ENCODE results near the gene POLR2B. TPM values are rescaled to one million over a fixed set of nuclear protein-coding genes. Genes with fewer than 3 reads are reported as not detected.

Gene POLR2B
- total RNA-seq, 1 experiment from 2014 or later, result 129 TPM

DNA sequence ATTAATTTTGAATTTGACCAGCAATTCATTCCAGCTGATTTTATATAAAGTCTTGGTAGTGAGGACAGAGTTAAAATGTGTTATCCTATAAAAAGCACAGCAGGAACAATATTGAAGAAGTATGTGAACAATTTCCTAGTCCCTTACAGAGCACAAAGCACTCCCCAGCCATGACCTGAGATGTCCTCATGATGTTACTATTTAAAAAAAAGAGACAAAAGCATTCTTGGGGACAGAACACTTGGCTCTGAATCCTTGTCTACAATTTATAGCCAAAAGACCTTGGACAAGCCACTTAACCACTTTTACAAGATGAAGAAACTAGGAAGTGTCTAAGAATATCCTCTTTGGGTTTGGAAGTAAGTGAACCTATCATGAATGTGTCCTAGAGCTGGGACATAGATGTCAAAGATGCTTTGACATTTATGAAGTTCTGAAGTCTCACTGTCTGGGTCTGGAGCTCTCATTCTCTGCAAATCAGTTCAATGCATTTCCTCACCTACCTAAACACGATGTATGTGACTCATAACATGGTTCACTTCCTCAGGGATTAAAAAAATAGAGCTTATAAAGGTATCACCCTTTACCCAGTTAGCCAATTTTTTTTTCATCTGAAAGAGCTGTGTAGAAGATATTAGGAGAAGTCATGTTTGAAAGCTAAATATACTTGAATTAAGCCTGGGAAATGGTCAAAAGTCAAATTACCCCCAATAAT is 70.1 kb downstream of the POLR2B start (continued):
- TF ChIP-seq, protein P1, sequence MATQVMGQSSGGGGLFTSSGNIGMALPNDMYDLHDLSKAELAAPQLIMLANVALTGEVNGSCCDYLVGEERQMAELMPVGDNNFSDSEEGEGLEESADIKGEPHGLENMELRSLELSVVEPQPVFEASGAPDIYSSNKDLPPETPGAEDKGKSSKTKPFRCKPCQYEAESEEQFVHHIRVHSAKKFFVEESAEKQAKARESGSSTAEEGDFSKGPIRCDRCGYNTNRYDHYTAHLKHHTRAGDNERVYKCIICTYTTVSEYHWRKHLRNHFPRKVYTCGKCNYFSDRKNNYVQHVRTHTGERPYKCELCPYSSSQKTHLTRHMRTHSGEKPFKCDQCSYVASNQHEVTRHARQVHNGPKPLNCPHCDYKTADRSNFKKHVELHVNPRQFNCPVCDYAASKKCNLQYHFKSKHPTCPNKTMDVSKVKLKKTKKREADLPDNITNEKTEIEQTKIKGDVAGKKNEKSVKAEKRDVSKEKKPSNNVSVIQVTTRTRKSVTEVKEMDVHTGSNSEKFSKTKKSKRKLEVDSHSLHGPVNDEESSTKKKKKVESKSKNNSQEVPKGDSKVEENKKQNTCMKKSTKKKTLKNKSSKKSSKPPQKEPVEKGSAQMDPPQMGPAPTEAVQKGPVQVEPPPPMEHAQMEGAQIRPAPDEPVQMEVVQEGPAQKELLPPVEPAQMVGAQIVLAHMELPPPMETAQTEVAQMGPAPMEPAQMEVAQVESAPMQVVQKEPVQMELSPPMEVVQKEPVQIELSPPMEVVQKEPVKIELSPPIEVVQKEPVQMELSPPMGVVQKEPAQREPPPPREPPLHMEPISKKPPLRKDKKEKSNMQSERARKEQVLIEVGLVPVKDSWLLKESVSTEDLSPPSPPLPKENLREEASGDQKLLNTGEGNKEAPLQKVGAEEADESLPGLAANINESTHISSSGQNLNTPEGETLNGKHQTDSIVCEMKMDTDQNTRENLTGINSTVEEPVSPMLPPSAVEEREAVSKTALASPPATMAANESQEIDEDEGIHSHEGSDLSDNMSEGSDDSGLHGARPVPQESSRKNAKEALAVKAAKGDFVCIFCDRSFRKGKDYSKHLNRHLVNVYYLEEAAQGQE (IDR thresholded peaks at IDR 0.05; ENCODE audit: low read depth), result no peak
- no peak for TF ChIP-seq POLR2AphosphoS5 (IDR thresholded peaks at IDR 0.05; ENCODE audit: low read depth, low read length)

DNA sequence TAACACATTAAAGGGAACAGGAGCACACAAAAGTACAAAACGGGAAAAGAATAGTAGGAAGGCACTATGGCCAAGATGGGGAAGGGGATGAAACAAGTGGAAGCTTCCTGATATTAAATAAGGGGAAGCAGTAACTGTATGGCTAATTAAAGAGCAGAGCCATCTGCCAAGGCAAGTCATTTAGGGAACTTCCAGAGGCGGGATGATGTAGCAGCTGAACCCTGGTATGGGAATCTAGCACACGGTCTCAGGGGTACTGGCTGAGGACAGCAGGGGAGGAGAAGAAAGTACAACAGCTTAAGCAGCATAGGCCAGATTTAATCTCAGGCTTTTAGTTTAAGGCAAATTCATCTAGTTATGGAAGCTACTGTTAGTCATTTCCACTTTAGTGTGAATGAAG is 72.4 kb downstream of the POLR2B start:
- DNase-seq (ENCODE audit: low read depth, low spot score) (no peak), ATAC-seq (no peak)
- no peak overlapping the region for H3K9ac ChIP-seq (ENCODE audit: low read length)
- no peaks in the 10 kb centered on the region for H3K9me2 ChIP-seq (ENCODE audit: insufficient read depth)
- no peak overlapping the region for H3K4me2 ChIP-seq (ENCODE audit: low read length)
- H3K79me2 ChIP-seq (ENCODE audit: insufficient read depth, low read length), result no peaks in the 10 kb centered on the region
- intact Hi-C loops (cut with micrococcal nuclease), result no loop called here
- H3K27ac ChIP-seq (ENCODE audit: low read depth, low read length), result no peak overlapping the region
- H2AFZ ChIP-seq (ENCODE audit: low read depth, low read length, poor library complexity, severe bottlenecking), result no peak overlapping the region
- CTCF ChIA-PET, result no interaction called here
- H3K4me1 ChIP-seq (ENCODE audit: control insufficient read depth in 1 of 2, insufficient read depth in 2 of 2, low read length in 2 of 2), result no peaks in the 10 kb centered on the region
- no peaks in the 10 kb centered on the region for H3K36me3 ChIP-seq (ENCODE audit: control insufficient read depth in 1 of 2, insufficient read depth in 2 of 2, low read length in 2 of 2)
- BruUV-seq (replicated peaks), result no TSS peak
- RAD21 ChIA-PET (ENCODE audit: low non-redundant PET in 1 of 2, low total read pairs in 2 of 2, uncharacterized antibody in 2 of 2, unreplicated experiment in 2 of 2), result no interaction called here
- no peak for TF ChIP-seq ZFX (IDR thresholded peaks at IDR 0.05)
- H3K27me3 ChIP-seq (ENCODE audit: insufficient read depth, low read length), result peaks cover 26% of the 10 kb centered on the region
- H3K9me3 ChIP-seq (ENCODE audit: control insufficient read depth in 1 of 2, insufficient read depth in 1 of 2, low read depth in 1 of 2, low read length in 2 of 2), result no peaks in the 10 kb centered on the region
- no peaks in the 10 kb centered on the region for H4K20me1 ChIP-seq (ENCODE audit: insufficient read depth)
- POLR2A ChIA-PET, result no interaction called here
- no peak overlapping the region for H3K4me3 ChIP-seq (replicated peaks in 1 of 2; ENCODE audit: low read depth in 1 of 2, low read length in 2 of 2)

DNA sequence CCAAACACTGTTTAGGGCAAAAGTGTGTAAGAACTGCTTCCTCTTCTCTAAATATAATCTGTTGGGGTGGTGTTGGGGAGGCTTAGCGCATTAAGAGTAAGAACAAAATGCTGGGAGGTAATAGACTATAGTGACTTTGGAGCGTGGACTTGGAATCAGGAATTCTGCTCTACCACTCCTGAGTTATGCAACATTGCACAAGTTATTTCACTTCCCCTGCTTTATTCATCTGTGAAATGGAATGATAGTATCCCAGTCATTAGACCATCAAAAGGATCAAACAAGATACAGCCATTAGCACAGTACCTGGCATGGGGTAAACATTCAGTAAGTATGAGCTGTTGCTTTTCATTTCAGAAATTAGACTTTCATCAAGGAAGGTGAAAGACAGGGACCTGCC is 72.8 kb downstream of the POLR2B start:
- DNase-seq (ENCODE audit: low read depth, low spot score), result no peak
- Histone ChIP-seq H3K9me3 (ENCODE audit: control insufficient read depth in 1 of 2, insufficient read depth in 1 of 2, low read depth in 1 of 2, low read length in 2 of 2) (no peaks in the 10 kb centered on the region), H2AFZ (ENCODE audit: low read depth, low read length, poor library complexity, severe bottlenecking) (no peak overlapping the region), H4K20me1 (ENCODE audit: insufficient read depth) (no peaks in the 10 kb centered on the region), H3K4me1 (ENCODE audit: control insufficient read depth in 1 of 2, insufficient read depth in 2 of 2, low read length in 2 of 2) (no peaks in the 10 kb centered on the region), H3K27me3 (ENCODE audit: insufficient read depth, low read length) (peaks cover 30% of the 10 kb centered on the region), H3K4me3 (replicated peaks in 1 of 2; ENCODE audit: low read depth in 1 of 2, low read length in 2 of 2) (no peak overlapping the region), H3K9ac (ENCODE audit: low read length) (no peak overlapping the region), H3K9me2 (ENCODE audit: insufficient read depth) (no peaks in the 10 kb centered on the region), H3K79me2 (ENCODE audit: insufficient read depth, low read length) (no peaks in the 10 kb centered on the region), H3K36me3 (ENCODE audit: control insufficient read depth in 1 of 2, insufficient read depth in 2 of 2, low read length in 2 of 2) (no peaks in the 10 kb centered on the region), H3K27ac (ENCODE audit: low read depth, low read length) (no peak overlapping the region), H3K4me2 (ENCODE audit: low read length) (no peak overlapping the region)
- no TSS peak for BruUV-seq (replicated peaks)
- ATAC-seq, result no peak
- POLR2A ChIA-PET, result no interaction called here
- intact Hi-C loops (cut with micrococcal nuclease), result no loop called here
- CTCF ChIA-PET, result no interaction called here
- RAD21 ChIA-PET (ENCODE audit: low non-redundant PET in 1 of 2, low total read pairs in 2 of 2, uncharacterized antibody in 2 of 2, unreplicated experiment in 2 of 2), result no interaction called here
- TF ChIP-seq EZH2 (IDR thresholded peaks at IDR 0.05), result no peak
- TF ChIP-seq, protein P2, sequence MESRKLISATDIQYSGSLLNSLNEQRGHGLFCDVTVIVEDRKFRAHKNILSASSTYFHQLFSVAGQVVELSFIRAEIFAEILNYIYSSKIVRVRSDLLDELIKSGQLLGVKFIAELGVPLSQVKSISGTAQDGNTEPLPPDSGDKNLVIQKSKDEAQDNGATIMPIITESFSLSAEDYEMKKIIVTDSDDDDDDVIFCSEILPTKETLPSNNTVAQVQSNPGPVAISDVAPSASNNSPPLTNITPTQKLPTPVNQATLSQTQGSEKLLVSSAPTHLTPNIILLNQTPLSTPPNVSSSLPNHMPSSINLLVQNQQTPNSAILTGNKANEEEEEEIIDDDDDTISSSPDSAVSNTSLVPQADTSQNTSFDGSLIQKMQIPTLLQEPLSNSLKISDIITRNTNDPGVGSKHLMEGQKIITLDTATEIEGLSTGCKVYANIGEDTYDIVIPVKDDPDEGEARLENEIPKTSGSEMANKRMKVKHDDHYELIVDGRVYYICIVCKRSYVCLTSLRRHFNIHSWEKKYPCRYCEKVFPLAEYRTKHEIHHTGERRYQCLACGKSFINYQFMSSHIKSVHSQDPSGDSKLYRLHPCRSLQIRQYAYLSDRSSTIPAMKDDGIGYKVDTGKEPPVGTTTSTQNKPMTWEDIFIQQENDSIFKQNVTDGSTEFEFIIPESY (IDR thresholded peaks at IDR 0.05; ENCODE audit: extremely low read depth, insufficient replicate concordance, low read length), result no peak
- TF ChIP-seq TCF7L2 (IDR thresholded peaks at IDR 0.05; ENCODE audit: borderline replicate concordance, extremely low read depth, insufficient read depth, insufficient read length), result no peak
- no peak for TF ChIP-seq FOSL1 (IDR thresholded peaks at IDR 0.05; ENCODE audit: low read depth)
- TF ChIP-seq POLR2AphosphoS5 (IDR thresholded peaks at IDR 0.05; ENCODE audit: low read depth, low read length), result no peak
- no peak for TF ChIP-seq POLR2A (IDR thresholded peaks at IDR 0.05; ENCODE audit: borderline replicate concordance, extremely low read depth, insufficient read depth, insufficient read length)
- TF ChIP-seq, protein P3, sequence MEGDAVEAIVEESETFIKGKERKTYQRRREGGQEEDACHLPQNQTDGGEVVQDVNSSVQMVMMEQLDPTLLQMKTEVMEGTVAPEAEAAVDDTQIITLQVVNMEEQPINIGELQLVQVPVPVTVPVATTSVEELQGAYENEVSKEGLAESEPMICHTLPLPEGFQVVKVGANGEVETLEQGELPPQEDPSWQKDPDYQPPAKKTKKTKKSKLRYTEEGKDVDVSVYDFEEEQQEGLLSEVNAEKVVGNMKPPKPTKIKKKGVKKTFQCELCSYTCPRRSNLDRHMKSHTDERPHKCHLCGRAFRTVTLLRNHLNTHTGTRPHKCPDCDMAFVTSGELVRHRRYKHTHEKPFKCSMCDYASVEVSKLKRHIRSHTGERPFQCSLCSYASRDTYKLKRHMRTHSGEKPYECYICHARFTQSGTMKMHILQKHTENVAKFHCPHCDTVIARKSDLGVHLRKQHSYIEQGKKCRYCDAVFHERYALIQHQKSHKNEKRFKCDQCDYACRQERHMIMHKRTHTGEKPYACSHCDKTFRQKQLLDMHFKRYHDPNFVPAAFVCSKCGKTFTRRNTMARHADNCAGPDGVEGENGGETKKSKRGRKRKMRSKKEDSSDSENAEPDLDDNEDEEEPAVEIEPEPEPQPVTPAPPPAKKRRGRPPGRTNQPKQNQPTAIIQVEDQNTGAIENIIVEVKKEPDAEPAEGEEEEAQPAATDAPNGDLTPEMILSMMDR (IDR thresholded peaks at IDR 0.05 in 2 of 3, conservative IDR thresholded peaks at IDR 0.05 in 1 of 3; ENCODE audit: borderline replicate concordance in 1 of 3, insufficient read depth in 1 of 3, low read depth in 2 of 3, low read length in 2 of 3), result no peak
- TF ChIP-seq SP1 (IDR thresholded peaks at IDR 0.05; ENCODE audit: low read depth), result no peak
